Type B pancreatic cell (in vitro differentiated cells): ENCODE measurements around the gene RBBP5. TPM values are rescaled to one million over a fixed set of nuclear protein-coding genes. Genes with fewer than 3 reads are reported as not detected.

Experiments used
- DNase-seq: peaks from one replicate; pipeline ENCODE4 v3.0.0; 2021; ENCODE audit warnings: mixed read lengths; ENCODE audit not compliant: unreplicated experiment; ENCODE audit errors: extremely low spot score
- H3K27ac Mint-ChIP-seq: 2 replicates; pipeline ENCODE4 v1.8.0; 2021; ENCODE audit warnings: mild to moderate bottlenecking, mixed read lengths
- H3K27me3 Mint-ChIP-seq: 2 replicates; pipeline ENCODE4 v1.8.0; 2021; ENCODE audit warnings: mixed read lengths
- H3K36me3 Mint-ChIP-seq: 2 replicates; pipeline ENCODE4 v1.8.0; 2021; ENCODE audit warnings: mixed read lengths
- H3K4me1 Mint-ChIP-seq: one replicate; pipeline ENCODE4 v1.8.0; 2021; ENCODE audit warnings: mixed read lengths; ENCODE audit not compliant: unreplicated experiment
- H3K4me3 Mint-ChIP-seq: 2 replicates; pipeline ENCODE4 v1.8.0; 2021; ENCODE audit warnings: mild to moderate bottlenecking, mixed read lengths
- H3K9me3 Mint-ChIP-seq: 2 replicates; pipeline ENCODE4 v1.8.0; 2021; ENCODE audit warnings: mixed read lengths
- total RNA-seq: library from RNA; stranded (reverse); gene quantifications from 2 replicates; pipeline ENCODE4 v1.2.1, GENCODE V29; 2021; ENCODE audit warnings: low replicate concordance
- TF ChIP-seq, protein P1 (sequence below): fragments of 200-600 bp; sonication (generic); conservative IDR thresholded peaks from 2 replicates; pipeline ENCODE4 v1.5.0; 2021; ENCODE audit warnings: antibody characterized with exemption, mild to moderate bottlenecking

Gene RBBP5
- total RNA-seq, 1 donor from 2014 or later, result 21.4 TPM

- Mint-ChIP-seq H3K4me3 (no peak overlapping the region), H3K4me1 (no peaks in the 10 kb centered on the region), H3K36me3 (peaks cover 4% of the 10 kb centered on the region), H3K9me3 (no peaks in the 10 kb centered on the region), H3K27ac (no peak overlapping the region), H3K27me3 (no peaks in the 10 kb centered on the region)
- DNase-seq, result no peak
- TF ChIP-seq, protein P1, sequence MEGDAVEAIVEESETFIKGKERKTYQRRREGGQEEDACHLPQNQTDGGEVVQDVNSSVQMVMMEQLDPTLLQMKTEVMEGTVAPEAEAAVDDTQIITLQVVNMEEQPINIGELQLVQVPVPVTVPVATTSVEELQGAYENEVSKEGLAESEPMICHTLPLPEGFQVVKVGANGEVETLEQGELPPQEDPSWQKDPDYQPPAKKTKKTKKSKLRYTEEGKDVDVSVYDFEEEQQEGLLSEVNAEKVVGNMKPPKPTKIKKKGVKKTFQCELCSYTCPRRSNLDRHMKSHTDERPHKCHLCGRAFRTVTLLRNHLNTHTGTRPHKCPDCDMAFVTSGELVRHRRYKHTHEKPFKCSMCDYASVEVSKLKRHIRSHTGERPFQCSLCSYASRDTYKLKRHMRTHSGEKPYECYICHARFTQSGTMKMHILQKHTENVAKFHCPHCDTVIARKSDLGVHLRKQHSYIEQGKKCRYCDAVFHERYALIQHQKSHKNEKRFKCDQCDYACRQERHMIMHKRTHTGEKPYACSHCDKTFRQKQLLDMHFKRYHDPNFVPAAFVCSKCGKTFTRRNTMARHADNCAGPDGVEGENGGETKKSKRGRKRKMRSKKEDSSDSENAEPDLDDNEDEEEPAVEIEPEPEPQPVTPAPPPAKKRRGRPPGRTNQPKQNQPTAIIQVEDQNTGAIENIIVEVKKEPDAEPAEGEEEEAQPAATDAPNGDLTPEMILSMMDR, result no peak
Measured at GRCh38 chr1:205077158-205077933, 44.4 kb downstream of the RBBP5 start.

GRCh38 chr1:205076245-205076761 lies 45.5 kb downstream of the RBBP5 start:
- TF ChIP-seq, protein P1, result no peak
- Mint-ChIP-seq H3K27ac (no peak overlapping the region), H3K36me3 (peaks cover 4% of the 10 kb centered on the region), H3K4me1 (no peaks in the 10 kb centered on the region), H3K27me3 (no peaks in the 10 kb centered on the region), H3K9me3 (no peaks in the 10 kb centered on the region), H3K4me3 (no peak overlapping the region)
- no peak for DNase-seq

GRCh38 chr1:205075642-205076155 lies 46.1 kb downstream of the RBBP5 start:
- no peak for DNase-seq
- H3K4me3 Mint-ChIP-seq, result no peak overlapping the region
- no peaks in the 10 kb centered on the region for H3K9me3 Mint-ChIP-seq
- H3K4me1 Mint-ChIP-seq, result no peaks in the 10 kb centered on the region
- peaks cover under 1% of the 10 kb centered on the region for H3K36me3 Mint-ChIP-seq
- no peak overlapping the region for H3K27ac Mint-ChIP-seq
- TF ChIP-seq, protein P1, result no peak
- no peaks in the 10 kb centered on the region for H3K27me3 Mint-ChIP-seq

- TF ChIP-seq, protein P1, result no peak
- Mint-ChIP-seq H3K27ac (no peak overlapping the region), H3K36me3 (no peaks in the 10 kb centered on the region), H3K4me1 (no peaks in the 10 kb centered on the region), H3K27me3 (no peaks in the 10 kb centered on the region), H3K4me3 (no peak overlapping the region), H3K9me3 (no peaks in the 10 kb centered on the region)
- no peak for DNase-seq
Measured at GRCh38 chr1:205074513-205074912, 47.3 kb downstream of the RBBP5 start.

DNA sequence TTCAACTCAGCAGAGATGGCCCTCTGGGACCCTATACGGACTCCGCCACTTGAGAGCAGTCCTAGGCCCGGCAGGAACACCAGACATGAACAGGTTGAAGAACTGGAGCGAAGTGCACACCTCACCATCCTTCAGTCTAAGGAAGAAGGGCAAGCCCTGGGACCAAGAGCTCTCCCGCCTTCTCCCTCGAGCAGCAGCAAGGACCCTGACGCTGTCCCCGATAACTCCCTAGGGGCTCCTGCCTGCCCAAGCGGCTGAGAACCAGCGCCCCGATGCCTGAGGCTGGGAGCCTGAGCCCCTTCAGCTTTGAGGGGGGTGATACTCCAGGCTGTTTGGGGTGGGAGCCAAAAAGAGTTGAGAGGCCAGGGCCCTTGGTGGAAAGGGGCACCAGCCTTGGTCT lies 47.7 kb downstream of the RBBP5 start:
- no peaks in the 10 kb centered on the region for H3K36me3 Mint-ChIP-seq
- H3K9me3 Mint-ChIP-seq, result no peaks in the 10 kb centered on the region
- DNase-seq, result no peak
- H3K27ac Mint-ChIP-seq, result no peak overlapping the region
- TF ChIP-seq, protein P1, result no peak
- H3K4me1 Mint-ChIP-seq, result no peaks in the 10 kb centered on the region
- no peak overlapping the region for H3K4me3 Mint-ChIP-seq
- no peaks in the 10 kb centered on the region for H3K27me3 Mint-ChIP-seq
